Stimulated activated CD8-positive, alpha-beta memory T cell treated with anti-CD3 and anti-CD28 coated beads, Interleukin-15, amount 100 ng/mL, for 1 hour (primary cell): Measurements from ENCODE around the gene SHKBP1.
"Not testable (repeated sequence)": the region's sequence is repeated elsewhere in the genome, so short reads cannot be mapped to it uniquely, and the experiment has no call there.

Experiments used
- DNase-seq: peaks from one replicate; pipeline ENCODE4 v3.0.0-alpha.2; 2020; ENCODE audit warnings: low read depth

Gene SHKBP1

DNA sequence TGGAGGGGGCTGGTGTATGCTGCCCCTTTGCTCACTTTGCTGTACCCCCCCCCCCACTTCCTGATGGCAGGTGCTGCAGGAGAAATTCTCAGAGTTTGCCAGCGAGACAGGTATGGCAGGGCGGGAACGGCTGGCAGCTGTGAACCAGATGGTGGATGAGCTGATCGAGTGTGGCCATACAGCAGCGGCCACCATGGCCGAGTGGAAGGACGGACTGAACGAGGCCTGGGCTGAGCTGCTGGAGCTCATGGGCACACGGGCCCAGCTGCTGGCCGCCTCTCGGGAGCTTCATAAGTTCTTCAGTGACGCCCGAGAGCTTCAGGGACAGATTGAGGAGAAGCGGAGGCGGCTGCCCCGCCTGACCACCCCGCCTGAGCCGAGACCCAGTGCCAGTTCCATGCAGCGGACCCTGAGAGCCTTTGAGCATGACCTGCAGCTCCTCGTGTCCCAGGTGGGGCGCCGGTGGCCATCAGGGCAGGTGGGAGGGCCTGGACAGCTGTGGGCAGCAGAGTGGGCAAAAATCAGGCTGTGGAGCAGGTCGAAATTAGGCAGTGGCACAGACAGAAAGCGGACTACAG lies 19.6 kb upstream of the SHKBP1 start:
- no peak for DNase-seq

DNA sequence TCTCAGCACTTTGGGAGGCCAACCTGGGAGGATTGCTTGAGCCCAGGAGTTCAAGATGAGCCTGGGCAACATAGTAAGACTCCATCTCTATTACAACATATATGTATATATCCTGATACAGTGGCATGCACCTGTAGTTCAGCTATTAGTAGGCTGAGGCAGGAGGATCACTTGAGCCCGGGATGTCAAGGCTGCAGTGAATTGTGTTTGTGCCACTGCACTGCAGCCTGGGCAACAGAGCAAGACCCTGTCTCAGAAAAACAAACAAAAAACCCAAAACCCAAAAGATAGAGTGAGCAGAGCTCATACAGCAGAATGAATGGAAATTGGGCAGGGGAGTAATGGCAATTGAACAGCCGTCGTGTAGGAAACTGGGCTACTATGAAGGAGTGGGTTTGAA lies 17.3 kb upstream of the SHKBP1 start:
- no peak for DNase-seq

DNA sequence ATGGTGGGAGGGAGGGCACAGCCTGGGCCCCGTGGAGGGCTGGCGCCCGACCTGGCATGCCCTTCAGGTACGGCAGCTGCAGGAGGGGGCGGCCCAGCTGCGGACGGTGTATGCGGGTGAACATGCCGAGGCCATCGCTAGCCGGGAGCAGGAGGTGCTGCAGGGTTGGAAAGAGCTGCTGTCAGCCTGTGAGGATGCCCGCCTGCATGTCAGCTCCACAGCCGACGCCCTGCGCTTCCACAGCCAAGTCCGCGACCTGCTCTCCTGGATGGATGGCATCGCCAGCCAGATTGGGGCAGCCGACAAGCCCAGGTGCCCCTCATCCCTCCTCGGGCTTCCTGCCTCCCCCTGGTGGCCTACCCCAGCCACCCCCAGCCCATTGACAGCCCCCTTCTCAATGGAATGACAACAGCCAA lies 16.6 kb upstream of the SHKBP1 start:
- DNase-seq: no peak

DNA sequence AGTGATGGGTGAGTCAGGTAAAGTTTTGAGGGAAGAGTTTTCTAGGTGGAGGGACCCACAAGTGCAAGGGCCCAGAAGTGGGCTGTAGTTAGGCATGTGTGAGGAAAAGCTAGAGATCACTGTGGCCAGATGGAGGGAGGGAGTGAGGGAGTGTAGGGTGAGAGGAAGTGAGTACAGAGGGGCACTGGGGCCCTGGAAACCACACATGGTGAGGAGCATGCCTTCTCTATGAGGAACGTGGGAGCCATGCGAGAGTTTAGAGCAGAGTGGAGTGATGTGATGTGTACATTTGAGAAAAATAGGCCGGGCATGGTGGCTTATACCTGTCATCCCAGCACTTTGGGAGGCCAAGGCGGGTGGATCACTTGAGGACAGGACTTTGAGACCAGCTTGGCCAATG lies 14.7 kb upstream of the SHKBP1 start:
- DNase-seq: no peak

DNA sequence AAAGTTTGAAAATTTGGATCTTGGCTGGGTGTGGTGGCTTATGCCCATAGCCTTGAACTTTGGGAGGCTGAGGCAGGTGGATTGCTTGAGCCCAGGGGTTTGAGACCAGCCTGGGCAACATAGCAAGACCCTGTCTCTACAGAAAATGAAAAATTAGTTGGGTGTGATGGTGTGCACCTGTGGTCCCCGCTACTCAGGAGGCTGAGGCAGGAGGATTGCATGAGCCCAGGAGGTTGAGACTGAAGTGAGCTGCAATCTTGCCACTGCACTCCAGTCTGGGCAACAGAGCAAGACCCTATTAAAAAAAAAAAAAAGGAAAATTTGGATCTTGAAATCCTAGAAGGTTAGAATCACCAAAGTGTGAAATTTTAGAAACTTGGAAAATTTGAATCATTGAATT lies 12.1 kb upstream of the SHKBP1 start:
- DNase-seq: not testable (repeated sequence)

DNA sequence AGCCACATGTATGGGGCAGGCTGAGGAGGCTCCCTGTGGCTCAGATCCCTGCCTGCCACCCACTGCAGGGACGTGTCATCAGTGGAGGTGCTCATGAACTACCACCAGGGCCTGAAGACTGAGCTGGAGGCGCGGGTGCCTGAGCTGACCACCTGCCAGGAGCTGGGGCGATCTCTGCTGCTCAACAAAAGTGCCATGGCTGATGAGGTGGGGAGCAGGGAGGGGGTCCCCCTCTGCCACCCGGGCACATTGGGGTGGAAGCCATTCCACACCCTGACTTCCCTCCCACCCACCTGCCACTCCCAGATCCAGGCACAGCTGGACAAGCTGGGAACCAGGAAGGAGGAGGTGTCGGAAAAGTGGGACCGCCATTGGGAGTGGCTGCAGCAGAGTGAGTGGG lies 11.3 kb upstream of the SHKBP1 start:
- no peak for DNase-seq

DNA sequence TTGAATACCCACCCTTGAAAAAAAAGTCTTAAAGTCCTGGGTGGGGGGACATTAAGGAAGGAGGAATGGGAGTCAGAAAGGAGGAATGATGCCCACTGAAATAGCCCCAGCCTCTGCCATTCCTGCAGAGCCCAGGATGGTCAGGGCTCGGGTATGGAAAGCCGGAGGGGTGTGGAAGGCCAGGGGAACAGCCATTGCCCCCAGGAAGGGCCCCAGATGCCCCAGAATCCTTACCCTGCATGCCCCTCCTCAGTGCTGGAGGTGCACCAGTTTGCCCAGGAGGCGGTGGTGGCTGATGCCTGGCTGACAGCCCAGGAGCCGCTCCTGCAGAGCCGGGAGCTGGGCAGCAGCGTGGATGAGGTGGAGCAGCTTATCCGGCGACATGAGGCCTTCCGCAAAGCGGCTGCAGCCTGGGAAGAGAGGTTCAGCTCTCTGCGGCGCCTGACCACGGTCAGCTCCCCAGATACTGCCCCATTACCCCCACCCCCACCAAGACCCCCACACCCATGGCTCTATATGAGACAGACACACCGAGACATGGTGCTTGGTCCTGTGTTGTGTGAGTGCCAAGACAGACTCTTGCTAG lies 10.7 kb upstream of the SHKBP1 start:
- DNase-seq: no peak

DNA sequence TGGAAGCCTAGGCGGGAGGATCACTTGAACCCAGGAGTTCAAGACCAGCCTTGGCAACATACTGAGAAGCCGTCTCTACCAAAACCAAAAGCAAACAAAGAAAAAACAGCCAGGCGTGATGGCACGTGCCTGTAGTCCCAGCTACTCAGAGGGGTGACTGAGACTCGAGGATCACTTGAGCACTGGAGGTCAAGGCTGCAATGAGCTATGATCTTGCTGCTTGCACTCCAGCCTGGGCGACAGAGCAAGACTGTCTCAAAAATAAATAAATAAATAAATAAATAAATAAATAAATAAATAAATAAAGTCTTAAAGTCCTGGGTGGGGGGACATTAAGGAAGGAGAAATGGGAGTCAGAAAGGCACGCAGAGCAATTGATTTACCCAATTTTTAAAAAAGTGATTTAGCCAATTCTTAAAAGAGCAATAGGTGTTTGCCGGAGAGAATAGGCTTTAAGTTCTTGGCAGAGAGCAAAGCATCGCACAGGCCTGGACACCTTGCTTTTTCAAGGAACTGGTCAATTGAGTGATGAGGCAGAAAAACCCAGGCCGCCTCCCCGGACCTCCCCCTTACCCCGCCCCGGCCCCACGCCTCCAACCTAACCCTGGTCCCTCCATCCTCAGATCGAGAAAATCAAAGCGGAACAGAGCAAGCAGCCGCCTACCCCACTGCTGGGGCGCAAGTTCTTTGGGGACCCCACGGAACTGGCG lies 9.5 kb upstream of the SHKBP1 start:
- no peak for DNase-seq

DNA sequence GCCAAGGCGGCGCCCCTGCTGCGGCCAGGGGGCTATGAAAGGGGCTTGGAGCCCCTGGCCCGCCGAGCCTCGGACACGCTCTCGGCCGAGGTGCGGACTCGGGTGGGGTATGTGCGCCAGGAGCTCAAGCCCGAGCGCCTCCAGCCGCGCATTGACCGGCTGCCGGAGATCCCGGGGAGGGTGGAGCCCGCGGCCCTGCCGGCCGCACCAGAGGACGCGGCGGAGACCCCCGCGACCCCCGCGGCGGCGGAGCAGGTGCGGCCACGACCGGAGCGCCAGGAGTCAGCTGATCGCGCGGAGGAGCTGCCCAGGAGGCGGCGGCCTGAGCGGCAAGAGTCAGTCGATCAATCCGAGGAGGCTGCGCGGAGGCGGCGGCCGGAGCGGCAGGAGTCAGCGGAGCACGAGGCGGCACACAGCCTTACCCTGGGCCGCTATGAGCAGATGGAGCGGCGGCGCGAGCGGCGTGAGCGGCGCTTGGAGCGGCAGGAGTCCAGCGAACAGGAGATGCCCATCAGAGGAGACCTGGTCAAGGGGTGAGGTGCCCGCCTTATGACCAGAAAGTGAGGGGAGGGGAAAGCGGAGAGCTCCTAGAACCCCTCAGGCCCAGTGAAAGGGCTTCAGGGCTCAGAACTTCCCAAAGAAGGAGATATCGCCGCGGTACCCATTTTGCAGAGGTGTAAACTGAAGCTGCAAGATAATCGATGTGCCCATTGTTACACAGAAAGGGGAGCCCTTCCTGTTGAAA lies 8.8 kb upstream of the SHKBP1 start:
- no peak for DNase-seq

DNA sequence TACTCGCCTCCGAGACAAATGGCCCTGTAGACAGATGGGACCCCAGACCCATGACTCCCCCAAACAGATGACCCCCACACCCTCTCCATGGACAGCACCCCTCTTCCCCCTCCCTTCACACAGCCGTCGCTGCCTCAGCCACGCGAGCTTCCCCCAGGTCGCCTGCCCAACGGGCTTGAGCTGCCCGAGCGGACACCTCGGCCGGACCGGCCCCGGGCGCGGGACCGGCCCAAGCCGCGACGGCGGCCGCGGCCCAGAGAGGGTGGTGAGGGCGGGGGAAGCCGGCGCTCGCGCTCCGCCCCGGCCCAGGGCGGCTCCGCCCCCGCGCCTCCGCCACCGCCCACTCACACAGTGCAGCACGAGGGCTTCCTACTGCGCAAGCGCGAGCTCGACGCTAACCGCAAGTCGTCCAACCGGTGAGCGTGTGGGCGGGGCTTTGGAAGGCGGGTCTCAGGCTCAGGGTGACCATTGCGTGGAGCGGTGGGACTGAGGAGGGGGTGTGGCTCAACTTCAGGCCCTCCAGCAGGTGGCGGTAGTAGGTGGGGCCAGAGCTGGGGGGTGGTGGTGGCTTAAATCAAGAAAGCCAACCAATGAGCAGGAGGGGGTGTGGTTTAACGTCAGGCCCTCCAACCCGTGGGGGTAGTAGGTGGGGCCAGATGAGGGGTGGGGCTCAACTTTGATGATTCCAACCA lies 6.2 kb upstream of the SHKBP1 start:
- peak; percentile 81 for DNase-seq

DNA sequence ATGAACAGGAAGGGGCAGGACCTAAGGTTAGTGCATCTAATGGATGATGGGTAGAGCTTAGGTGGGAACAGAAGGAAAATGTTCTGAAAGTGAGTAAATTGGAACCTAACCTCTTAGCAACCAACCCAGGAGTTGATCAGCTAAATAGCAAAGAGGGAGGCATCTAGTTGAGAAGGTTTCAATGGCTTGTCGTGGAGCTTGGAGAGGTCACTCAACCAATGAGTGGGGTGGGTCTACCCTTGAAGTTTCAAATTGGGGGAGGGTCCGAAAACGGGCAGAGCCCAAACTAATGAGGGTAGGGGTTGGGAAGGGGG lies 5.7 kb upstream of the SHKBP1 start:
- DNase-seq: no peak

DNA sequence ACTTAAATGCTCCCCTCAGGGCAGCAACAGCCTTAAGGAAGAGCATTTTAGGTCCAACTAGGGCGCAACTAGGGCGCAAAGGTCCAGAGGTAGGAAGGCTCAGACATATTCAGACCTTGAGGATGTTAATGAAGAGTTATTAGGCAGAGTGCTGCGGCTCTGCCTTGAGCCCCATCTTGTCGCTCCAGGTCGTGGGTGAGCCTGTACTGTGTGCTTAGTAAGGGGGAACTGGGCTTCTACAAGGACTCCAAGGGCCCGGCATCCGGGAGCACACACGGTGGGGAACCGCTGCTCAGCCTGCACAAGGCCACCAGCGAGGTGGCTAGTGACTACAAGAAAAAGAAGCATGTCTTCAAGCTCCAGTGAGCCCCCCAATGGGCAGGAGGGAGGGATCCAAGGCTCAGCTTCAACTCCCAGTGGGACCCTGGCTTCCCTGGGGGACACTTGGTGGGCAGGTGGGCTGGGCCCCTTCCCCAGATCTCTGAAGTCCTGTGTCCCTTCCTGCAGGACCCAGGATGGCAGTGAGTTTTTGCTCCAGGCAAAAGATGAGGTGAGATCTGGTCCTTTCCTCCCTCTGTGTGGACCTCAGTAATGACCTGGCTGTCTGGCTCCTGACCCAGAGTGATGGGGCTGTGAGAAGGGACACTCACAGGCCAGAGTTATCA lies 4.7 kb upstream of the SHKBP1 start:
- DNase-seq: no peak

DNA sequence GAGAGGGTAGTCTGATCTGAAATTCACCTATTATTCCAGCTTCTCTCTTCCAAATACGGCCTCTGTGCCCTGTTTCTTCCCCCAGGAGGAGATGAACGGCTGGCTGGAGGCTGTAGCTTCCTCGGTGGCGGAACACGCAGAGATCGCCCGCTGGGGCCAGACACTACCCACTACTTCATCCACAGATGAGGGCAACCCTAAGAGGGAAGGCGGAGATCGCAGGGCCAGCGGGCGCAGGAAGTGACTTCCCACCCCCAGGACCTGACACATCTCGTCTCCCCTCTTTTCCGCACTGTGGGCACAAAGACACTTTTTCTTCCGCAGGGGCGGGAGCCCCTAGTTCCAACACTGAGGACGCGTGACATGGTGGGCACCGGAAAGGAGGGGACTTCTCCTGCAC lies 1.3 kb upstream of the SHKBP1 start:
- no peak for DNase-seq

DNA sequence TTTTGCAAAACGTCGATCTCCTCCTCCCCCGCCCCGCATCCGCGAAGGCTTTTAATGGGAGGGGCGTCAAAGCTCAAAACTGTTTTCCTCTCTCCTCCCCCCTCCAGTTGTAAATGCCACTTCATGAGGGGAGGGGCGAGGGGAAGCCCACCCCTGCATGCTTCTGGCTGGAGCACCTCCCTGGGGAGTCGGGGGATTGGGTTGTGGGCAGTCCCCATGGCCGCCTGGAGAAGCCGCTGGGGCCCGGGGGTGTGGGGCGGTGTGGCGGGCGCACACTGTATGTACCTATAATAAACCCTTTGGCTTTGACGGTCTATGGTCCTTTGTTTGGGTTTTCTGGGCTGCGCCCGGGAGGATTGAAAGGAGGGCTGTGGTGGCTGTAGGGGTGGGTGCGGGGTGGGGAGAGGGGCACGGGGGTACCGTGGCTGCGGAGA lies 505 bp upstream of the SHKBP1 start:
- no peak for DNase-seq

DNA sequence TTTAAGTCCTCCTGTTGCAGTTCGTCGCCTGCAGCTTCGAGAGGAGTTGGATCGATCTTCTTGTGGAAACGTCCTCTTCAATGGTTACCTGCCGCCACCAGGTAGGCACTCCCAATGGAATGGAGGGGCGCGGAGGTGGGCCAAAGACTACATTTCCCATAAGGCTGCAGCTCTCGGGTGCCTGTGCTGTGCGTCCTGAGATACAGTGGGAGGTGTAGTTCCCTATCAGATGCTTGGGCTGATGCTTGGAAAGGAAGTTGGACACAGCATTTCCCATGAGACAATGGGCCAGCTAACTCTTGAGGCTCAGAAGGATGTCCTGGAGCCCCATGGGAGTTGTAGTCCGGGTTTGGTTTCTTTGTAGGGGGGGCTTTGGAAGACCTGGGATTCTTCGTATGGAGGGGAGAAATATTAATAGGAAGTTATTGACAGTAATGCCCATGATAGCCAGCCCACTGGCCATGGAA lies 1.8 kb downstream of the SHKBP1 start:
- no peak for DNase-seq

DNA sequence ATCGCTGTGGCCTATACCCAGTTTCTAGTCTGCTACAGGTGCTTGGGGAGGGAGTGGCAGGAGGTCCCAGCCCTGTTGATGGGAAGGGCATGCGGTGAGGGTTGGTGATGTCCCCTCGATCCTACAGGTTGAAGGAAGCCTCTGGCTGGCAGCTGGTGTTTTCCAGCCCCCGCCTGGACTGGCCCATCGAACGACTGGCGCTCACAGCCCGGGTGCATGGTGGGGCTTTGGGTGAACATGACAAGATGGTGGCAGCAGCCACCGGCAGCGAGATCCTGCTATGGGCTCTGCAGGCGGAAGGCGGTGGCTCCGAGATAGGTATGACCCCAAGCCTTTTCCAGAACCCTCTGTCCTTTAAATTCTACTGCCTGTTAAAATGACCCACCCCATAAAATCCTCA lies 3.9 kb downstream of the SHKBP1 start:
- DNase-seq: no peak

DNA sequence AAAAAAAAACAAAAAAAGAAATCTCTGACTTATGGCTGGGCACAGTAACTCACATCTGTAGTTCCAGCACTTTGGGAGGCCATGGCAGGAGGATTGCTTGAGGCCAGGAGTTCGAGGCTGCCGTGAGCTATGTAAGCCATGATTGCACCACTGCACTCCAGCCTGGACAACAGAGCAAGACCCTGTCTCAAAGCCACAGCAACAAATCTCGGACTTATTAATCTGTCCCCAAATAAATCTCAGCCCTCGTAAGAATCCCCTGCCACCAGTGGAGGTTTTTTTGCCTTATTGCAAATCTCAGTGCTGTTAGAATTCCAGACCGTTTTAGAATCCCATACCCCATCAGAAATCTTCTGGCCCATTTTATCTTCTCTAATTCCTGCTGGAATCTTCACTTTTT lies 4.9 kb downstream of the SHKBP1 start:
- DNase-seq: no peak

DNA sequence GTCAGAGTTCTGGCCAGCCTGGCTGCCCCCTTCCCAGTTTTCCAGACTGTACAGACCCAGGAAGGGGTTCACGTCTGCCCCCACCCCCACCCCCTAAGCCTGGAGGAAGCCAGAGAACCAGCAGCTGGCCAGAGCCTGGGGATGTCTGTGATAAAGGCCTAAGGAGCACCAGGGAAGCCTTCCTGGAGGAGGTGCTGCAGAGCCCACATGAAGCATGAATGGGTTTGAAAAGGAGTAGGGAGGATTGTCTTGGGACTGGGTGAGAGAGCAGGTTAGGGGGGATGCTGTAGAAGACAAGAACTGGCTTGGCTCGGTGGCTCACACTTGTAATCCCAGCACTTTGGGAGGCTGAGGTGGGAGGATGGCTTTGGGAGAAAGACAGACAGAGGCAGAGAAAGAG lies 5.8 kb downstream of the SHKBP1 start:
- DNase-seq: no peak

DNA sequence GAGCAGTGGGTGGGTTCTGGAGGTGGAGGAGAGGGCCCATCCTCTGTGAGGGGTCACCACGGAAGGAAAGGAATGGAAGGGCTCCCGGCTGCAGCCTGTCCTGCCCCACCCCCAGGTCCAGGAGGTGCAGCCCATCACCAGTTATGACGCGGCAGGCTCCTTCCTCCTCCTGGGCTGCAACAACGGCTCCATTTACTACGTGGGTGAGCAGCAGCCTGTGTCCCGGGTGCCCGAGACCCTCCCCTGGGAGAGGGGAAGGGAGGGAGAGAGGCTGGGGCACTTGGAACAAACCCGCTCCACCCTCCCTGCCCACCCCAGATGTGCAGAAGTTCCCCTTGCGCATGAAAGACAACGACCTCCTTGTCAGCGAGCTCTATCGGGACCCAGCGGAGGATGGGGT lies 6.6 kb downstream of the SHKBP1 start:
- no peak for DNase-seq

DNA sequence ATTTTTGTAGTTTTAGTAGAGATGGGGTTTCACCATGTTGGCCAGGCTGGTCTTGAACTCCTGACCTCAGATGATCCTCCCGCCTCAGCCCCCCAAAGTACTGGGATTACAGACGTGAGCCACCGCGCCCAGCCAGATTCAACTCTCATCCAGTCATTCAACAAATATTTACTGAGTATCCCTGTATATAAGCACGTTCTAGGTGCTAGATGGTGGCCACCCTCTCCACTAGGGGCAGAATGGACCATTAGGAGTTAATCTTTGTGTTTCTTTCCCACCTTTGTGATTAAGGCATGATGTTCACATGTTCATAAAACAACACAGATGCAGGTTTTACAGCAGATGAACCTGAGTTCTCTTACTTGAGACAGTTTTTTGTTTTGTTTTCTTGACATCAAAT lies 7.3 kb downstream of the SHKBP1 start:
- no peak for DNase-seq

DNA sequence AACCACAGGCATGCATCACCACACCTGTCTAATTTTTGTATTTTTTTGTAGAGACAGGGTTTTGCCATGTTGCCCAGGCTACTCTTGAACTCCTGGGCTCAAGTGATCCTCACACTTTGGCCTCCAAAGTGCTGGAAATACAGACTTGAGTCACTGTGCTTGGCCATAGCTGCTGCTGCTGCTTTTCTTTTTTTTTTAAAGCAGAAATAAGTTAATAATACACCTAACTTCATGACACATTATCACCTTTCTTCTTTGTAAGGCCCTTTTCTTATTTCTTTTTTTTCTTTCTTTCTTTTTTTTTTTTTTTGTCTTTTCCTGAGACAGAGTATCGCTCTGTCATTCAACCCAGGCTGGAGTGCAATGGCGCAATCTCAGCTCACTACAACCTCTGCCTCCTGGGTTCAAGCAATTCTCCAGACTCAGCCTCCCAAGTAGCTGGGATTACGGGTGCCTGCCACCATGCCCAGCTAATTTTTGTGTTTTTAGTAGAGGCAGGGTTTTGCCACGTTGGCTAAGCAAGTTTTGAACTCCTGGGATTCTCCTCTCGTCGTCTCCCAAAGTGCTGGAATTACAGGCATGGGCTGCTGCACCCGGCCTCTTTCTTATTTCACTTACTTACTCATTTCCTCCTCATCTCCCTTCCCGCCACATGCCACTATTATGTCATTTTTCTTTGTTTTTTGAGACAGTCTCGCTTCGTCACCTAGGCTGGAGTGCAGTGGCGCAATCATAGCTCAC lies 8.7 kb downstream of the SHKBP1 start:
- no peak for DNase-seq
